Measurements from ENCODE around the gene FAM149B1. TPM values are rescaled to one million over a fixed set of nuclear protein-coding genes. Genes with fewer than 3 reads are reported as not detected.

The FAM149B1 gene
- total RNA-seq, 1 donor from 2014 or later: 31.9 TPM

GRCh38 chr10:73152009-73152408 is 15.9 kb upstream of the FAM149B1 start:
- Mint-ChIP-seq H3K4me1 (no peaks in the 10 kb centered on the region), H3K4me3 (no peak overlapping the region), H3K27me3 (ENCODE audit: low read depth) (no peaks in the 10 kb centered on the region), H3K36me3 (peaks cover 44% of the 10 kb centered on the region), H3K27ac (peak overlapping the region; percentile 31), H3K9me3 (no peaks in the 10 kb centered on the region)
- TF ChIP-seq CTCF (IDR thresholded peaks at IDR 0.05; ENCODE audit: unreplicated experiment): no peak
- DNase-seq (ENCODE audit: low spot score in 2 of 2, unreplicated experiment in 2 of 2): no peak

DNA sequence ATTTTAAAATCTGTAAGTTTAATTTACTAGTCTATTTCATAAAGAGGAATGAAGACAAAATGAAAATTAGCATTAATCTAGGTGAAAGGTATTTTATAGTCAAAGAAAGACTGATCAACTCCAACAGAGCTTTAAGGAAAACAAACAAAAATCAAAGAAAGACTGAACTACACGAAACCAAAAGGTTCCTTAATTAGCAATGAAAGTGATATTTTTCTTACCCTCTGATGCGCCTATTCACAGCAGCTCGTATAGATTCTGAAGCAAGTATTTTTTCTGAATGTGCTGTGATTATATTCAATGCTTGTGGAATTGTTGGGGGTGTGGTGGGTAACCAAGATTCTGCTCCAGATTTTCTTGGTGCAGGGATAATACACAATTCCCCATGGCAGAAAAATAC is 11.9 kb upstream of the FAM149B1 start:
- H3K36me3 Mint-ChIP-seq: peaks cover 40% of the 10 kb centered on the region

GRCh38 chr10:73159038-73159648 is 8.8 kb upstream of the FAM149B1 start:
- peak; percentile 83 for TF ChIP-seq CTCF (IDR thresholded peaks at IDR 0.05; ENCODE audit: unreplicated experiment)
- peak in 1 of 2 experiments; percentile 62 for DNase-seq (ENCODE audit: low spot score in 2 of 2, unreplicated experiment in 2 of 2)
- H3K27me3 Mint-ChIP-seq (ENCODE audit: low read depth): no peaks in the 10 kb centered on the region
- no peak overlapping the region for H3K27ac Mint-ChIP-seq
- H3K9me3 Mint-ChIP-seq: peaks cover 10% of the 10 kb centered on the region
- no peaks in the 10 kb centered on the region for H3K4me1 Mint-ChIP-seq
- peaks cover 48% of the 10 kb centered on the region for H3K36me3 Mint-ChIP-seq
- H3K4me3 Mint-ChIP-seq: no peak overlapping the region

More for the DNA sequence above, 11.9 kb upstream of the FAM149B1 start:
- no peaks in the 10 kb centered on the region for H3K4me1 Mint-ChIP-seq
- TF ChIP-seq CTCF (IDR thresholded peaks at IDR 0.05; ENCODE audit: unreplicated experiment): no peak
- H3K9me3 Mint-ChIP-seq: no peaks in the 10 kb centered on the region
- DNase-seq (ENCODE audit: low spot score in 2 of 2, unreplicated experiment in 2 of 2): no peak
- no peak overlapping the region for H3K27ac Mint-ChIP-seq
- no peaks in the 10 kb centered on the region for H3K27me3 Mint-ChIP-seq (ENCODE audit: low read depth)
- no peak overlapping the region for H3K4me3 Mint-ChIP-seq

DNA sequence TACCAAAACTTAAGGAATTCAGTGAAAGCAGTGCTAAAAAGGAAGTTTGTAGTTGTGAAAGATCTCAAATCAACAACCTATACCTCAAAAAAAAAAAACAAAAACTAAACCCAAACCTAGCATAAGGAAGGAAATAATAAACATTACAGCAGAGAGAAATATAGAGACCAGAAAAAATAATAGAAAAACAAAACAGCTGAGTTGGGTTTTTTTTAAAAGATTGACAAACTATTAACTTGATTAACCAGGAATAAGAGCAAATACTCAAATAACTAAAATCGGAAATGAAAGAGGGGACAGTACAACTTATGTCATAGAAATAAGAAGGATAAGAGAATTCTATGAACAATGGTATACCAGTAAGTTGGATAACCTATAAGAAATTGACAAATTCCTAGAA is 6.8 kb upstream of the FAM149B1 start:
- H3K9me3 Mint-ChIP-seq: peaks cover 10% of the 10 kb centered on the region
- no peak for TF ChIP-seq CTCF (IDR thresholded peaks at IDR 0.05; ENCODE audit: unreplicated experiment)
- H3K36me3 Mint-ChIP-seq: peaks cover 49% of the 10 kb centered on the region
- peaks cover 2% of the 10 kb centered on the region for H3K4me1 Mint-ChIP-seq
- no peak overlapping the region for H3K4me3 Mint-ChIP-seq
- no peaks in the 10 kb centered on the region for H3K27me3 Mint-ChIP-seq (ENCODE audit: low read depth)
- DNase-seq (ENCODE audit: low spot score in 2 of 2, unreplicated experiment in 2 of 2): no peak
- H3K27ac Mint-ChIP-seq: peak overlapping the region; percentile 8

GRCh38 chr10:73161662-73162061 is 6.3 kb upstream of the FAM149B1 start:
- H3K4me3 Mint-ChIP-seq: no peak overlapping the region
- no peak overlapping the region for H3K27ac Mint-ChIP-seq
- no peak for TF ChIP-seq CTCF (IDR thresholded peaks at IDR 0.05; ENCODE audit: unreplicated experiment)
- peaks cover 5% of the 10 kb centered on the region for H3K4me1 Mint-ChIP-seq
- no peaks in the 10 kb centered on the region for H3K27me3 Mint-ChIP-seq (ENCODE audit: low read depth)
- no peak for DNase-seq (ENCODE audit: low spot score in 2 of 2, unreplicated experiment in 2 of 2)
- H3K36me3 Mint-ChIP-seq: peaks cover 47% of the 10 kb centered on the region
- peaks cover 11% of the 10 kb centered on the region for H3K9me3 Mint-ChIP-seq
